ENCODE measurements around the gene MTOR. TPM values are rescaled to one million over a fixed set of nuclear protein-coding genes. Genes with fewer than 3 reads are reported as not detected.

The MTOR gene
- total and polyA plus RNA-seq, 2 of the 8 experiments (the other 6 are each of a cell fraction or from before 2014, with no cell fraction given), result 44.2 to 76.8 TPM

GRCh38 chr1:11059968-11060830 is 202.2 kb downstream of the MTOR start, which contains the start of gene SRM:
Gene SRM, minus strand, starts transcription at chr1:11060018. Its CDS starts 75 bp downstream, at chr1:11059943.
- Histone ChIP-seq H3K27ac (ENCODE audit: low read depth, low read length) (peak within 1 kb of the TSS; percentile 83), H3K79me1 (ENCODE audit: low read depth, low read length) (peaks cover 9% of the 10 kb centered on the region), H3K56ac (replicated peaks; ENCODE audit: insufficient read length, low read depth, low read length) (peak within 1 kb of the TSS; percentile 38), H3K4ac (replicated peaks; ENCODE audit: insufficient read length, low read depth, low read length) (peak within 1 kb of the TSS; percentile 19), H4K20me1 (replicated peaks in 1 of 2; ENCODE audit: control insufficient read depth in 1 of 2, insufficient read depth in 2 of 2, low read length in 2 of 2) (peaks cover 0 to 5% of the 10 kb centered on the region in 2 experiments), H3K79me2 (ENCODE audit: control insufficient read depth in 1 of 2, insufficient read depth in 2 of 2, low read length in 2 of 2) (peaks cover 0 to 16% of the 10 kb centered on the region in 2 experiments; a peak in 2 of 4 replicates), H2AFZ (ENCODE audit: low read length) (peak within 1 kb of the TSS; percentile 65), H3K23me2 (ENCODE audit: low read depth, low read length) (peaks cover 14% of the 10 kb centered on the region), H3K4me1 (replicated peaks in 1 of 4; ENCODE audit: control insufficient read depth in 3 of 4, insufficient read depth in 4 of 4, low read length in 3 of 4) (peaks cover 0 to 12% (median 3%) of the 10 kb centered on the region in 4 experiments; a peak in 4 of 7 replicates), H2AK5ac (ENCODE audit: low read depth, low read length) (no peak within 1 kb of the TSS), H3K23ac (ENCODE audit: insufficient read length) (no peak within 1 kb of the TSS), H2BK120ac (replicated peaks; ENCODE audit: low read depth, low read length) (no peak within 1 kb of the TSS), H3K9me3 (ENCODE audit: insufficient read depth in 2 of 2, low read depth in 1 of 2, low read length in 1 of 2) (no peaks in the 10 kb centered on the region), H2BK12ac (ENCODE audit: low read depth, low read length) (no peak within 1 kb of the TSS), H3K4me2 (ENCODE audit: insufficient read depth in 1 of 2, low read depth in 2 of 2, low read length in 2 of 2) (peak within 1 kb of the TSS; percentile 94 to 97), H3K27me3 (replicated peaks in 1 of 4; ENCODE audit: control insufficient read depth in 3 of 4, extremely low read depth in 1 of 4, insufficient read depth in 3 of 4, low read length in 3 of 4) (no peaks in the 10 kb centered on the region), H3K18ac (ENCODE audit: extremely low read depth, low read length) (peak within 1 kb of the TSS; percentile 90), H4K5ac (ENCODE audit: insufficient read length, low read depth, low read length) (peak within 1 kb of the TSS; percentile 65), H3K14ac (ENCODE audit: insufficient read length) (no peak within 1 kb of the TSS), H4K91ac (replicated peaks; ENCODE audit: insufficient read length, low read length) (peak within 1 kb of the TSS; percentile 58), H3K4me3 (ENCODE audit: extremely low read depth in 1 of 4, insufficient read depth in 2 of 4, low read depth in 3 of 4, low read length in 4 of 4) (peak within 1 kb of the TSS; percentile 79 to 98 (median 86)), H2BK5ac (ENCODE audit: low read depth, low read length) (peak within 1 kb of the TSS; percentile 82; the same call in 1 of the 2 replicates), H3K36me3 (ENCODE audit: control insufficient read depth in 2 of 4, insufficient read depth in 4 of 4, low read length in 3 of 4) (peaks cover 8 to 28% (median 13%) of the 10 kb centered on the region in 4 experiments; a peak in 7 of 8 replicates), H4K8ac (ENCODE audit: extremely low read depth, insufficient read depth, low read length) (peak within 1 kb of the TSS; percentile 99), H3K9ac (replicated peaks in 1 of 4; ENCODE audit: extremely low read depth in 1 of 4, low read depth in 3 of 4, low read length in 3 of 4) (peak within 1 kb of the TSS; percentile 81 to 90 (median 88)), H2BK15ac (ENCODE audit: low read length) (no peak within 1 kb of the TSS), H2BK20ac (ENCODE audit: low read length) (no peak within 1 kb of the TSS)
- peak in 1 of 2 experiments; percentile 90 for DNase-seq (ENCODE audit: low read depth in 1 of 2, low spot score in 2 of 2)
- WGBS, 2 experiments (ENCODE audit: extremely low coverage in 1 of 2, insufficient coverage in 1 of 2, insufficient read length in 1 of 2, insufficient replicate concordance in 2 of 2, low coverage in 1 of 2, low lambda C conversion rate in 2 of 2, missing lambda C conversion rate in 1 of 2), result 2% methylated on average over 31 of the region's 83 CpGs; no CpG with 5 or more reads in 1 of the 2 experiments
- ChIA-PET CTCF (ENCODE audit: partially characterized antibody) (interaction anchor here (0.6 to 8.6 kb wide), 12 partner anchors 8 to 1451 kb away, joined by 3 to 115 read pairs (median 4); no protein-coding TSS in a partner anchor), POLR2A (ENCODE audit: partially characterized antibody) (interaction anchor here (1.0 to 6.5 kb wide), 13 partner anchors 8 to 203 kb away, joined by 3 to 44 read pairs (median 4); partner anchors contain the start of genes EXOSC10 and TARDBP)
- FAIRE-seq, result no peak
- TF ChIP-seq SIN3A (conservative IDR thresholded peaks at IDR 0.05 in 1 of 2, IDR thresholded peaks at IDR 0.05 in 1 of 2; ENCODE audit: low read depth in 1 of 2, low read length in 2 of 2) (peak; percentile 73 to 81; a peak in 2 of 4 replicates), SP2 (IDR thresholded peaks at IDR 0.05; ENCODE audit: low read length) (peak; percentile 11; the same call in 1 of the 2 replicates), MAX (IDR thresholded peaks at IDR 0.05) (peak; percentile 74), BACH1 (IDR thresholded peaks at IDR 0.05; ENCODE audit: low read length) (no peak), POLR2A (IDR thresholded peaks at IDR 0.05; ENCODE audit: control extremely low read depth in 1 of 2, low read depth in 2 of 2, low read length in 2 of 2) (peak in 1 of 2 experiments; percentile 18; a peak in 1 of 3 replicates), PHF8 (conservative IDR thresholded peaks at IDR 0.05; ENCODE audit: low read depth, low read length) (peak; percentile 89), BCL11A (IDR thresholded peaks at IDR 0.05; ENCODE audit: low read depth in 2 of 2, low read length in 2 of 2) (no peak), CHD2 (IDR thresholded peaks at IDR 0.05; ENCODE audit: low read length) (no peak), JUN (IDR thresholded peaks at IDR 0.05; ENCODE audit: low read depth, low read length) (no peak), NRF1 (IDR thresholded peaks at IDR 0.05; ENCODE audit: low read depth, low read length) (no peak), RBBP5 (IDR thresholded peaks at IDR 0.05; ENCODE audit: borderline replicate concordance, low read depth, low read length) (peak; percentile 35; the same call in 1 of the 2 replicates)

Data from H1 (cell line).